CD4-positive, alpha-beta T cell treated with Interleukin-15 for 1 hour (primary cell): ENCODE measurements around the gene LDHAL6B.
"Not testable (repeated sequence)": the region's sequence is repeated elsewhere in the genome, so short reads cannot be mapped to it uniquely, and the experiment has no call there.

Source experiments
- DNase-seq: peaks from one replicate; pipeline ENCODE4 v3.0.0-alpha.2; 2020

The LDHAL6B gene

DNA sequence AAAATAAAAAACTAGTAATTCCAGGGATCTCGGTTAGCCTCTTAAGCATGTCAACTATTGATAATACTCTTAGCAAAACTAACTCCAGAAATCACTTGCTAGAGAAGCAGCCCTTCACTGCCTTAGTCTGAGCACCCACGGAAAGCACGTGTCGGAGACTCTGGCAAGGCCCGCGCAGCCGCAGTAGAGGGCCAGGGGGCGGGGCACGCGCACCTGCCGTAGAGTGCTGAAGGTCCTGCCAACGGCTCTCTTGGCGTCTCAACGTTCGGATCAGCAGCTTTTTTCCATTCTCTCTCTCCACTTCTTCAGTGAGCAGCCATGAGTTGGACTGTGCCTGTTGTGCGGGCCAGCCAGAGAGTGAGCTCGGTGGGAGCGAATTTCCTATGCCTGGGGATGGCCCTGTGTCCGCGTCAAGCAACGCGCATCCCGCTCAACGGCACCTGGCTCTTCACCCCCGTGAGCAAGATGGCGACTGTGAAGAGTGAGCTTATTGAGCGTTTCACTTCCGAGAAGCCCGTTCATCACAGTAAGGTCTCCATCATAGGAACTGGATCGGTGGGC lies at the start of gene LDHAL6B:
Gene LDHAL6B (plus strand): TSS at position 221 of the 561 bp plus-strand sequence. CDS start 98 bp downstream, at position 319.
- DNase-seq = no peak

DNA sequence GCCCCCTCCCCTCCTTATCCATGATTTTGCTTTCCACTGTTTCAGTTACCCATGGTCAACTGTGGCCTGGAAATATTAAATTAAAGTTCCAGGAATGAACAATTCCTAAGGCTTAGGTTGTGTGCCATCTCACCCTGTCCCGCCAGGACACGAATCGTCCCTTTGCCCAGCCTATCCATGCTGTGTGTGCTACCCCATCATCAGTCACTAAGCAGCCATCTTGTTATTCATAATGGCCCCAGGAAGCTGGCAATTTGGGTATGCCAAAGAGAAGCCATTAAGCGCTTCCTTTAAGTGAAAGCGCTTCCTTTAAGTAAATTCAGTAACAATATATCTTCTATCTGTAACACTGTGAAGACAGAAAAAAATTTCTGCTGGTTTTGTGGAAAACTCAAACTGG lies 49.2 kb upstream of the LDHAL6B start:
- no peak for DNase-seq

DNA sequence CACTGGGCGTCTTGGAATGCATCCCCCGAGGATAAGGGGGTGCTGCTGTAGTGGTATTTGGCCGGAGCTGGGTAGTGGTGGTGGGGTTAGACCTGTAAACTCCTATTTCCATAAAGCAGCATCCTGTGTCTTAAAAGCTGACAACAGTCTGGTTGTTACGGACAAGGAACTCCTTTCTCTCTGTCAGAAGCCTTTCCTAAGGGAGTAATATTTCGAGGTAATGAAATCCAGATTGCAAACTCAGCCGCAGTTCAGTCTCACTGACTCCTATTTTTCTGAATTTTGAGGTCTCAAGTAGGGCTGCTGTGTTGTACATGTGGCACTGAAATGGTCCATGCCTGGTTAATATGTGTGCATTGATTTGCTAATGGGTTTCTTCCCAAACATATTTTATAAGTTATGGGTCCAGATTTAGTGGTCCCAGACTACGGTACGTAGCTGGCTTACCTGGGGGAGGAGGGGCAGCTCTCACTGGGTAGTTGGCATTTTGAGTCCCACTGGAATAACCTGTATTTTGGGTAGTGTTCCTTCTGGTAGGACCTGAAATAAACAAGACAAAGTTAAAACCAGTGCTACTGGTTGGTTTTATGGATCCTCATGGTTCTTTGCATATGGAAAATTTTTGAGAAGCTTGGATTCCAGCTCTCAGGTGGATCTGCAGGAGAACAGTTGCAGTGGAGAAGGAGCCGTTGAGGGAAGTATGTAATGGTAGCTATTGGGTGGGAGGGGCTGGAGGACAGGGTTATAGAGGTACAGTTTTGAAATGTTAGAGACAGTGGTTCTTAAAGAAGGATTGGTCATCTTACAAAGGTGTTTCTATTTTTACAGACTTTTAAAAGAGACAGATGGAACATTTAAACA lies 48.6 kb upstream of the LDHAL6B start:
- no peak for DNase-seq

DNA sequence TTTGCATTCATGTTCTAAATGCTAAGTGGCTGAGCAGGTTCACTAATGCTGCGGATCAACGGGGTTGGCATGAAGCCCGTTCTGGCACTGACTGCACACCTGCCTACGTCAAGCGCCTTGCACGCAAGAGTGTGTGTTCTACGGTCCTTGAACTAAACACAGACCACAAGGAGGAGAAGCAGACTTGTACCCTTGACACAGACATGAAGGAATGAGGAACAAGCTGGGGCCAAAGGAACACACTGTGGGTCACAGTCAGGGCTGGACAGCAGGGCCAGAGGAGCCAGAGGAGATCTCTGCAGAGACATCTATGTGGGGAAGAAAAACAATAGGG lies 48.0 kb upstream of the LDHAL6B start:
- DNase-seq = no peak

DNA sequence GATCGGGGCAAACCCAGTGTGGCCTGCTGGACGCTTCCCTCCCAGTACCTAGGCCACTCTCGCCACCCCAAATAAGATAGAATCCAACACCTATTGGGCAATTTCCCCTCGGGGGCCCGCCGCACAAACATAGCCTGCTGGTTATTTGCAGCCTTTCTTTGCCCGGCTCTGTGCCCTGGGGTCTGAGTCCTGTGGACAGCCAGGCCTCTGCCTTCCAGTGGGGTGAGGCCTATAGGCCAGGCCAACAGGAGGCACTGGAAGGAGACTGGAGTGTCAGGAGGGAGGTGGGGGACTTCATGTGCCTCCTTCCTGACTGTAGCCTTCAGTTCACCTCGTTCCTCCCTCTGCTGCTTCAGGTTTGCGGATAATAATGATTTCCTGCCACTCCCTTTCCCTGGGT lies 47.4 kb upstream of the LDHAL6B start:
- DNase-seq = no peak

DNA sequence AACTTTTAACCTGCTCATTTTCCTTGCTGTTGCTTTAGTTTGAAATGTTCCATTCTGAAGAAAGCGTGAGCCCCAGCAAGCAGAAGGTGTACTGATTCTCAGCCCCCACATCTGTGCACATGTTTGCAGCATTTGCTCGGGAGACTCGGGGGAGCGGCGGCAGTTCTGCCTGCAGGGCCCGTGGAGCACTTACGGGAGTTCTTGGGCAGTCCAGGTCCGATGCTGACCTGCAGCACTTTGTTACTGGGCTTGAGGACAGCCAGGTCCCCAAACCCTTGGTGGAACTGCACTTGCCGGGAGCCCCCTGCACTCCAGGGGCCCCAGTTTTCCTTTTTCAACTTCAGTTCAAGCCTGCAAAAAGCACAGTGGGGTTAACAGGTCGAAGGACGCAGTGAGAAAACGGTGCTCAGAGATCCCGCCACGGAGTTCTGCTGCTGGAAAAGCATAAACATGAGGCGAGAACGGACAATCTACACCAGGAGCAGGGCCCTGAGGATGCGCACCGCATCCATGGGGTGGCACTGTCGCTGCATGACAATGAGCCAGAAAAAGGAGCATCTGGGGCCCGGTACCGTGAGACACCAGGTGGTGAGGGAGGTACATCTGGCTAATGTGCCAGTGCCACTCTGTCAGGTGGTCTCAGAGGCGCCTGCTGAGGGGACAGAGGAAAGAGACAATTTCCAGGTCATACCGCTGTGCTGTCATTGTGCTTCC lies 45.6 kb upstream of the LDHAL6B start:
- DNase-seq = no peak

DNA sequence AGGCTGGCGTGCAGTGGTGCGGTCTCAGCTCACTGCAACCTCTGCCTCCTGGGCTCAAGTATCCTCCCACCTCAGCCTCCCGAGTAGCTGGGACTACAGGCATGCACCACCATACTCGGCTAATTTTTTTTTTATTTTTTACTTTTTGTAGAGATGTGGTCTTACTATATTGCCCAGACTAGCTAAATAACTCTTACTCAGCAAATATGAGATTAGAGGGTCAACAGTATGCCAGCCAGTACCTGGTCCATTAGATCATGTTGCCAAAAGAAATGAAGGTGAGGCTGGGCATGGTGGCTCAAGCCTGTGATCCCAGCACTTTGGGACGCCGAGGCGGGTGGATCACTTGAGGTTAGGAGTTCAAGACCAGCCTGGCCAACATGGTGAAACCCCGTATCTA lies 44.6 kb upstream of the LDHAL6B start:
- DNase-seq = not testable (repeated sequence)

DNA sequence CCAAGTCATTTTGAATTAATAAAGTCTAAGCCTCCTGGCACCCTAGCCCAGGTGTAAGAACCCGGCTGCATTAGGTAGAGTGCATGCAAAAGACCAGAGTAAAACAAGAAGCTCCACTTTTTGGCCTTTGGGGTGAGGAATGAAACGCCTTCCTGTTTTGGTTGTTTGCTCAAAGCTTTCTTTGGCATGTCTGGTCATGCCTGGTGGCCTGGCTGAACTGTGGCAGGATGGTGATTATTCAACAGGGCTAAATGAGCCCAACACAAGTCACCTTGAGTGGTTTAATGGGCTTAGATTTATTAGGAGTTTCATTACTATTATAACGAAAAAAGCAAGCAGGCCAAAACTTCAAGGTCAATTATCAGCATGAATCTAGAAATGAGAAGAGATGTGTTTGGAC lies 40.9 kb upstream of the LDHAL6B start:
- DNase-seq = no peak

DNA sequence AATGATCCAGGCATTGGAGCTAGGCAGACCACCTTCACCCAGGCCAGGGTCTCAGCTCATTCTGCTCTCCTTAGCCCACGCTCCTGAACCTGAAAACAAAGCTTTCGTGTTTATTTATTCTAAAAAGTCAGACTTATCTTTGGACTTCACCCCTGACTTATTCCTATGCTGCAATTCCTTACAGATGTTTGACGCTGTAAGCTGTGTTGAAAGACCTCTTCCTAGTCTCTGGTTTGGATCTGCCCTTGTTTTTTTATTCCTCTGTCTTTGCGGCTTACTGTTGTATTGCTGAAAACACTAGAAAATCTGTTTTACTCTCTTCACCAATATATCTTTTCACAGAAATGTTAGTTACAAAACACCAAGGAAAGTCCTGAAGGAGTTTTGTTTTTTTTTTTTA lies 40.5 kb upstream of the LDHAL6B start:
- no peak for DNase-seq

DNA sequence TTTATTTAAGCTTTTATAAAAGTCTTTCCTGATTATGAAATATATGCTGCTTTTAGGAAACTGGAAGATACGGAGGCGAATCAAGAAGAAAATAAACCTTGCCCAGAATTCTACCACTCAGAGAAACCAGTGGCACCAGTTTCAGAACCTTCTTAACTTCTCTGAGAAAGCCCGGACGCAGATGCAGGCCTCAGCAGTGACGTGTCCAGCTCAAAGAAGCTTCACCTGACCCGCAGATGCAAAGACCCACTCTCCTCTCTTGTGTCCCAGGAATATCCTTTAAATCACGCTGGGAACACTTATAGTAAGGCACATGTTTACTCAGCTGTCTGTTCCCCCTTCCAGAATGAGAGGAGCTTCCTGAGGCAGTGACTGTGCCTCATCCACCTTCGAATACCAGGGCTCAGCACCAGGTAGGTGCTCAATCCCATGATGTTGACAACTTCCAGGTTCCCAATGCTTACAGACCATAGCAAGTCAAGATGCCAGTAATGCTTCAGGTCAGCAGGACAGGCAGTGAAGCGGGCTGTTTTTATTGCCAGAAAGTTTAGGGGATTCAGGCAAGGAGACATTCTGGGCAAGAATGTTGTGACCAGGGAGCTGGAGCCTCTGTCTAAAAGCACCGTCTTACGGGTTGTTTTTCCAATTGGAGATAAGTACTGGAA lies 39.9 kb upstream of the LDHAL6B start:
- no peak for DNase-seq

DNA sequence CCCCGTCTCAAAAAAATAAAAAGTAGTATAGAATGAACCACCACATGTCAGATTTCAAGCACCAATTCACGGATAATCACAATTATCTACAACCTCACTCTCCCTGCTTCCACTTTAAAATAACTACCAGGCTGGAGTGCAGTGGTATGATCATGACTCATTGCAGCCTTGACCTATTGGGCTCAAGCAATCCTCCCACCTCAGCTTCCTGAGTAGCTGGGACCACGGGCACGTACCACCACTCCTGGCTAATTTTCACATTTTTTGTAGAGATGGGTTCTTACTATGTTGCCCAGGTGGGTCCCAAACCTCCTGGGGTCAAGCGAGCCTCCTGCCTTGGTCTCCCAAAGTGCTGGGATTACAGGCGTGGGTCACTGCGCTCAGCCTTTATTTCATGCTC lies 38.1 kb upstream of the LDHAL6B start:
- no peak for DNase-seq

DNA sequence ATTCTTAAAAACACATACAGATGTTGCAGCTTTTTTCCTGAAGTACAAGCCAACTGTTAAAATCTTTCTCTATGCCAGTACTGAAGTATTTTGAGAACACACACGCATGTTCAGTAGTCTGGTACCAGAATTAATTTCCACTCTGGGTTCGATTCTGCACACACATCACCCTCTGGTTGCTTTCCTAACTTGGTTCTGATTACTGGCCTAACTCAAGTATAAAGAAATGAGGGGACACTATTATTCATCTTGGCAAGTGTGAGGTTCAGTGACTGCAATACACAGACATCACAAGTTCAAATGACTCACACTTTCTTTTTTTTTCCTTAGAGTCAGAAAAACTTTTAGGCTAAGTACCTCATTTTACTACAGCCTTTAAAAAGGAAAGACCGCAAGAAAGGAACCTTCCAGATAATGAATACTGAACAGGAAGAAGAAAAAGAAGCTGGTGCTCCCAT lies 37.4 kb upstream of the LDHAL6B start:
- DNase-seq = no peak

DNA sequence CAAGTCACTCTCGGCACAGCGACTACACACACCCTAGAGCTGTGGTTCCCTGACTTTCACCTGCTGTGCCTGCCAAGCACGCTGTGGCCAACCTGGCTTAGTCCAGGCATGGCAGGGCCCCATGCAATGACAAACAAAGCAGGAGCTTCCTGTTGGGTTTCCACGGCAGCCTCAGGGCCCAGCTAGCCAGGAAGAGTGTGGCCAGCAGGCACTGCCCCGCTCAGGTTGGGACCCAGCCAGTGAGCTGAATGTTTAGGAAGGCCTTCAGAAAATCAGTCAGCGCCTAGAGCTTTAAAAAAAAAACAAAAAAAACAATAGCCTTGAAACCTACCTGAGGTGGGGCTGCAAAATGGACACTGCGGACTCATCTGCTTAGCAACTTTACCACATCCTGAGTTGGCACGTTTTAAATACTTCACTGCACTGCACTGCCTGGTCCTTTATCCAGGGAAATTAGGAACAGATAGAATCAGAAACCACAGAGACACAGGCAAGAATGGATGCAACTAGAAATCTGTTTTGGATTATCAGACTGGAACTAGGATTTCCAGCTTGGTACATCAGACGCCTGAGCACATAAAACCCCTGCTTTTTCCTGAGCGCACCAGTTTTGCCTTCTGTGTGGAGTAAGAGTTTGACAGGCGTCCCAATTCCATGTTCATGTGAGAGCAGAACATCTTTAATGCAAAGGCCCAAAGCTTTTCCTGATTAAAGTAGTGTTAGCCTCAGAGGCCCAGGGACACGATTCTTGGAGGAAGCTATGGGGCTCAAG lies 36.2 kb upstream of the LDHAL6B start:
- DNase-seq = no peak

DNA sequence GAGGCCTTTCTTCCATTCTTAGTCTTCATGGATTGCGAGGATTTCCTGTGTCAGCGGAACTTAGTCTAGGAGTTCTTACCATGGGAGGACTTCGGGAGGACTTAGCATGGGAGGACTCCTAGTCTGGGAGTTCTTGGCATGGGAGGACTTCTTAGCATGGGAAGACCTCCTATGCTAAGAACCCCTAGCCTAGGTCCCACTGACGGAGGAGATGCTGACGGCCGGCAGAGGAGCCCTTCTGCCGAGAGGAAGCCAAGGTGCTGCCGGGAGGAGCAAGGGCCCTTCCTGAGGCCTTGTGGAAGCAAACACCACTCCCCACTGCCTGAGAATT lies 35.6 kb upstream of the LDHAL6B start:
- DNase-seq = no peak

DNA sequence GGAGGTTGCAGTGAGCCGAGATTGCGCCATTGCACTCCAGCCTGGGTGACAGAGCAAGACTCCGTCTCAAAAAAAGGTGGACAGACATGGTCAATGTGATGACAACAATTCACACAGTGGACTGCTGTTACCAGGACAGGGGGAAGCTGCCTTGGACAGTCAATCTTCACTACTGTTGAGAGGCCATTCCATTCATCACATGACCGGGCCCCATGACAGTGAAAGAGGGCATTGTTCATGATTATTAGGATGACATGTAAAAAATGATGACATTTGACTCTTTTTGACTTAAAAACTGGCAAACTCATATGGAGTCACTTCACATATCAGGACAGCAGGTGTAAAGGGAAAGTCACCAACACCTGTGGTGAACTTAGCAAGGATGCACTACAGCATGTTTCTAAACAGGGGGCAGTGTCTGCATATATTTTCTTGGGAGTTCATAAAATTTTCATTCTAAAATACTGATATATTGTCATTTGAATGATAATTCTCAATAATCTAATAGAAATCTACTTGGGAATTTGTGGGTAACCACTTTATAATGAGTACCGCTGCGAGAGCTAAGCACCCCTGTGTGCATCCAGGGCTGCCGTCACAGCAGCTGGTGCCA lies 34.2 kb upstream of the LDHAL6B start:
- DNase-seq = no peak

DNA sequence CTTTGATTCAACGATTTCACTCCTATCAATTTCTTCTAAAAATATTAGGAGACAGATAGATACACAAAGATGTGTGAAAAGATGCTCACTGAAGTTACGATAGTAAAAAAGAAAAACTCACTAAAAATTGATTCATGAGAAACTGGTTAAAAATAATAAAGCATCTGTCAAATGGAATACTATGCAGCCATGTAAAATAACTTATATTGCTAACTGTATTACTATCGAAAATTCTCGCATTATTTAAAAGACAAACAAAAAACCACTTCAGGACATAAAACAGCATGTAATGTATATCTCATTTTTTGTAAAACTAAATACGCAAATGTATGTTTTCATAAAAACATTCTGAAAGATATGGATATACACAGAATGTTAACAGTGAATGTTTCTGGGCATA lies 33.4 kb upstream of the LDHAL6B start:
- no peak for DNase-seq

DNA sequence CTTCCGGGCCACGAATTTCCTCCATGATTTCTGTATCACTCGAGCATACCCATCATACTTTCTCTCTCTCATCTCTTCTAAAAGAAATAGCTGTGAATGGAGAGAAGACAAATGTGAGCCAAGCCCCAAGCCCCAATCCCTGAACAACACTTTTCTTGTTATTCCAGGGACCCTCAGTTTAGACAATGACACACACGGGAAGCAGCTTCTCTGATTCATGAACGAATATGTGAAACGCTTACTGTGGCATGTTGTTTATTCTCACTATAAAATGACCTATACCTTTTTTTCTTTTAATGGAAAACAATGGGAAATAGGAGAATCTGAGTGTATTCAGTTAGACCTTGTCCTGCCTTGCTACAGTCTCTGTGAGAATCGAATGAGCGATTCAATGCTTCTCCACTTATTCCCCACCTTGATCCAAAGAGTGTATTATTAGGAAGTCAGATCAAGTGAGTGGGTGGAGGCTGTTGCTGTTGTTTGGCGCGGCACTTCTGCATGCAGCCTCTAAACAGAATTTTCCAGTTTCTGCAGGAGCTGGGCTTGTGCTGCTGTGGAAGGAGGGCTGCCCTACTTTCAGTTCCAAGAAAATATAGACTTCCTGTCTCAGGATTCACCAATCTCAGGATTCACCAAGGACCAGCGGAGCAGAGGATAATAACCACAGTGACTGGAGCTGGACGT lies 32.4 kb upstream of the LDHAL6B start:
- no peak for DNase-seq

DNA sequence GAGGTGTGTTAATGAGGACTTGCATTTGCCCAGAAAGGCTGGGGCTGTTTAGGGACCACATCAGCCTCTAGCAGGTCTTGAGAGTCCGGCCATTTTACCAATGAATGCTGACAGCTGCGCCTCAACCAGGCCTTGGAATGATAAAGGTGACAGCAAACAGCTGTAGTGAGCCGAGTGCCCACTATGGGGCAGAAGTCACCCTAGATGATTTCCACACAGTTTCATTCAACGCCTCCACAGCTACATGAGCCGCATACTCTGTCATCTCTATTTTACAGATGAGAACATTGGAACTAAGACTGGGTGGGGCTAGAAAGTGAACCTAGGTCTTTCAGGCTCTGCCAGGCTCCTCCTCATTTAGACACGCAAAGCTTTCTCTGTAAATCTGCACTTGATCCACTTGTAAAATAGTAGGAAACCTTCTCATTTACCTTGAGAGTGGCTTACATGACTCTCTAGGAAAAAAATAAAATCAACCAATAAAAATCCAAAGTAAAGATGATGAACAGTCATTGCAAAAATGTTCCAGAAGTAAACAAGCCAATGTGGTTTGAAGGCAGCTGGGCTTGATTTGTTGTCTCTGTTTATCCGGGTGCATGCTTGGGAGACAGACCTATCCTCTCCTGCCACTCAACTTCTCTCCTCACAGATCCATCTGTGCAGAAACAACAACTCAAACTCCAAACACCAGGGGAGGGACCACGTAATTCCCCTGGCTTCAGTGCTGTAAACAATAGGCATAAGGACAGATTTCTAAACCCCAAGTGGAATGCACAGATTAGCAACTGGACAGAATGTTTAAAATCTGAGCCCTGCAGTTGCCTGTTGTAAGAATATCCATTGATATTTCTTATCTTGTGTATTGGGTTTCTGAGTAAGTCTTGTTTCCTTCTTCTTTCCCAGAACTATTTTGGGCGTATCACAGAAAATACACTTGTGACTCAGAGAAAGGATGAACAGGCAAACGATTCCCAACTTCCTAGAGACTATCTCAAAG lies 31.5 kb upstream of the LDHAL6B start:
- DNase-seq = peak; percentile 41

DNA sequence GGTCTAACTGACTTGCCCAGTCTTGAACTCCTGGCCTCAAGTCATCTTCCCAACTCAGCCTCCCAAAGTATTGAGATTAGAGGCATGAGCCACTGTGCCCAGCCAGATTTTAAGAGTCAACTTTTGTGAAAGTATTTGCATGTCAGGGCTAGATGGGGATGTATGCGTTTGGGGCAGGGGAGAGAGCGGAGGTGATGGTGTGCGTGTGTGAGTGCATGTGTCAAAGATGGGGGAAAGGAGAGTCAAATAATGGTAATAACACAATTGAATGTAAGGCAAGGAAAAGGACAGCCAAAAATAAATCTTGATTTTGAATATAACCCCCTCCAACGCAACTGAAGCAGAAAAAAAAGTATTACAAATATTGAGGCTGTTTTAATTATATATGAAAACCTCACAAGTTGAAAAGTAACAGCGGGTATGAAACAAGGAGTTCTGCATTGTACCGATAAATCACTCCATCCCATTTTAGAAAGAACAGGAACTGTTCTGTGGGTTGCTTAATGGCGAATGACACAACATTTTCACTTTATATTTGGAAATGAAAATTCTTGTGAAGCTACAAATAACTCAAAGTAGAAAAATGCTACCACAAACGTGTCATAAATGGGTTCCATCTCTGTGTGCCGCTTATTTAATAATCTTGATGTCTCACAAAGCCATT lies 29.9 kb upstream of the LDHAL6B start:
- DNase-seq = no peak

DNA sequence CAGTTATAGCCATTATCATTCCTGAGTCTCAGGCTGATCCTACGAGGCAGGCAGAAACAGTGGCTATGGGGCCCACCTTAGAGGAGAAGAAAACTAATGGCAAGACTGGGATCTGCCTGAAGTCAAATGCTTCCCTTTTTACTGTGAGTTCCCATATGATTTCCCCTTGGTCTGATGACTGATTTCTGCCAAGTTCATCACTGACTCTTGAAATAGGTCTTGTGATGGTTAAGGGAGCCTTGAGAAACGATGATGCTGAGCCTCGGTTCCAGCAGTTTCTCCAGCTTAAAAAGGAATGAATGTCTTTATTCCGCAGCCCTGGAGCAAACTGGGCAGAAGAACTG lies 29.4 kb upstream of the LDHAL6B start:
- DNase-seq = no peak
